ENCODE results near the gene ADGRD1.
"Not testable (repeated sequence)": the region's sequence is repeated elsewhere in the genome, so short reads cannot be mapped to it uniquely, and the experiment has no call there.

ADGRD1 gene

DNA sequence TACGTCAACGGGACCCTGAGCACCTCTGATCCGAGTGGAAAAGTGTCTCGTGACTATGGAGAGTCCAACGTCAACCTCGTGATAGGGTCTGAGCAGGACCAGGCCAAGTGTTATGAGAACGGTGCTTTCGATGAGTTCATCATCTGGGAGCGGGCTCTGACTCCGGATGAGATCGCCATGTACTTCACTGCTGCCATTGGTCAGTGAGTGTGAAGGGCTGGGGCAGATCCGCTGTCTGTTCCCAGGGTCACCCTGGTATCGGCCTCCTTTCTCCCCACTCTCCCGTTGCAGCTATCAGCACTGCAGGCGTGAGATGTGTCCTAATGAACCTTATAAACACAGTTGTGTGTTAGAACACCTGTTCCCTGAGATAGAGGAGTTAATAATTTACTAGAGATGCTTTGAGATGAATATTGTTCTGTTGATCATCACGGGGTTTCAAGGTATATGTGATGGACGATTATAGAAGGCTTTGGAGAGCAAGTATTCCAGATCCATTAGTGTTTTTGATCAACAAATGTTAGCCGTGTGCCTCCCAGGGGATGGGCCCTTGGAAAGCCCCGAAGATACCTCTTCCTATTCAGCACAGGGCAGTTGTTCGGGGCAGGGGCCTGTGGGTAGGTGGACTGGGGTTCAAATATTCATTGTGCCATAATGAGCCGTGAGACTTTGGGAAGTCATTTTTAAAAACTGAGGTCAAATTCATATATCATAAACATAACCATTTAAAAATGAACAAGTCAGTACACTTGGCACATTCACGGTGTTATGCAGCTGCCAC lies 33.6 kb downstream of the ADGRD1 start:
- DNase-seq: no peak

DNA sequence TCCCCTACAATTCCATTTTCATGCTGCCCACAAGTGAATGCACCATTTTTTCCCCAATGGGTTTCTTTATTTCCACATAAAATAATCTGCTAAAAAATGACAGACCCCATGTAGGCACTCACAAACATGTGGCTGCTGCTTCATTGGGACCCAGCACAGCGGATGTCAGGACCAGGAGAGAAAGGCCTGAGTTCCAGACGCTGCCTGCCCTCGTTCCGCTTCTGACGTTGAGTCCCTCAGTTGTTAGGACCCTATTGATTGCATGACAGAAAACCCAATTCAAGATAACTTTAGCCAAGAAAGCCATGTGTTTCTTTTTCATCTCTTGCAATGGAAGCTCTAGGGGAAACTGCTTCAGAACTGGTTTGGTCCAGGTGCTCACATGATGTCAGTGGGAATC lies 34.6 kb downstream of the ADGRD1 start:
- no peak for DNase-seq

- no peak for DNase-seq
Observed at GRCh38 chr12:130988751-130989150, 35.0 kb downstream of the ADGRD1 start.

DNA sequence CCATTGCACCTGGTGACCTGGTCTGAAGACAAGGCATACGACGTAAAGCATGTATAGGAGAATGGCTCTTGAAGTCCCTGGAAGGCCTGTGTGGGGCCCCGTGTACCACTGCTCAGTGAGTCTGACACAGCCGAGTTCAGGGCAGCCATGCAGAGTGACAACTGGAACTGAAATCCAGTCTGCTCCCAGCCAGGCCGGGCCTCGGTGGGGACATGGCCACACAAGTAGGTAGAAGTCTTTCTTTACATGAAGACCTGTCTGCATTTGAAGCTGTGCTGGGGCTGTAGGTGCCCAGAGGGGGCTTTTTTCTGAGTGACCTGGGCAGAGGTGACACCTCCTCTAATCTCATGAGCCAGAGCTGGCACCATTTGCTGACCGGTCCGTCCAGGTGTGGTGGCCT lies 35.7 kb downstream of the ADGRD1 start:
- DNase-seq: no peak

GRCh38 chr12:130990034-130990433 lies 36.3 kb downstream of the ADGRD1 start:
- DNase-seq: no peak

DNA sequence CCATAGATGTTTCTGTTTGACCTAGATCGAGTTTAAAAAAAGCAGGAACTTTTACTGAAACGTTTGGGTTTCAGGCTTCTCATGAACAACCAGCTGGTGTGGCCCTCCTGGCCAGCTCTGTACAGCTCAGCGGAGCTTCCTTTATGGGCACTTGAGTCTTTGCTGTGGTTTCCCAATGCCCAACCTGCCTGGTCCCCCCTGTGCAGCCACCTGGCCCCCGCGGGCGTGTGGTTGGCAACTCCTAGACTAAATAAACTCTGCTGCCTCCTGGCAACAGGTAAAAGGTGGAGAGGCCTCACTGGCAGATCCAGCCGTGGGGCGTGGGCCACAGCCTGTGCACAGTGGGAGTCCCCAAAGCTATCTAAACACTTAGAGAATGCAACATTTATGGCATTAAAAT lies 38.7 kb downstream of the ADGRD1 start:
- no peak for DNase-seq

- DNase-seq: no peak
Observed at GRCh38 chr12:130992979-130993538, 39.4 kb downstream of the ADGRD1 start.

DNA sequence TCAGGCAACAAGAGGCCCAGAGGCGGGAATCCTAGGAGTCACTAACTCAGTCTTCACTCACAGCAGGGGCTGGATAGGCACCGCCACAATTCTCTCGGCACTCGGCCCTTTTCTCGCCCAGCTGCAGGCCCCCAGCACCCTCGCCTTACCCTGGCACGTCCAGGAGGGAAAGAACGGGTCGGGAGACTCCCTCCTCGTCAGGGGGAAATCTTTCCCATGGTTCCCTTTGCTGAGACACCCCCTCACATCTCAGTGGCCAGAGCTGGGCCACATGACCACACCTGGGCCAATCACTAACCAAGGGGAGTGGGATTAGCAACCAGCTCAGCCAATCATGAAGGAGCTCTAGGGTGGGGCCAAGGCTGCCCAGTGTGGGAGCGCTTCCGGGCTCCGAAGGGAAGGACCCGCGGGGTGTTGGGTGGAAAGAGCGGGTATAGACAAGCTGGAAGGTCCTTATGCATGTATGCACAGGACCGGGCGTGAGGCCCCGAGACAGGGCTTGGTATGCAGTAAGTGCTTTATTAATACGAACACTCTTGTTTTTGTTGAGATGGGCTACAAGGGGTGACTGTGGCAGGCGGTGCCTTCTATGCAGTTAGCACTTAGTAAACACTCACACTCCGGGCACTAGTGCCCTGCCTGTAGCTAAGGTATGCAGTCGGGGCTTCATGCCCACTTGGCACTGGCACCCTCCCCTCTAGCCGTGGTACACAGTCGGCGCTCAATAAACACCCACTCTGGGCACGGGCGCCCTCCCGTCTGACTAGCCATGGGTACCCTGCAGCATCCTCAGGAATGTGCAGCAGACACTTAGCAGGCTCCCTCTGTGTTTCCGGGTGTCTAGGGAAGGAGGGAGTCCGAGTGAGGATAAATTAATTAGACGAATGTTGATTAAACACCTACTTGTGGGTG lies 40.3 kb downstream of the ADGRD1 start:
- no peak for DNase-seq

DNA sequence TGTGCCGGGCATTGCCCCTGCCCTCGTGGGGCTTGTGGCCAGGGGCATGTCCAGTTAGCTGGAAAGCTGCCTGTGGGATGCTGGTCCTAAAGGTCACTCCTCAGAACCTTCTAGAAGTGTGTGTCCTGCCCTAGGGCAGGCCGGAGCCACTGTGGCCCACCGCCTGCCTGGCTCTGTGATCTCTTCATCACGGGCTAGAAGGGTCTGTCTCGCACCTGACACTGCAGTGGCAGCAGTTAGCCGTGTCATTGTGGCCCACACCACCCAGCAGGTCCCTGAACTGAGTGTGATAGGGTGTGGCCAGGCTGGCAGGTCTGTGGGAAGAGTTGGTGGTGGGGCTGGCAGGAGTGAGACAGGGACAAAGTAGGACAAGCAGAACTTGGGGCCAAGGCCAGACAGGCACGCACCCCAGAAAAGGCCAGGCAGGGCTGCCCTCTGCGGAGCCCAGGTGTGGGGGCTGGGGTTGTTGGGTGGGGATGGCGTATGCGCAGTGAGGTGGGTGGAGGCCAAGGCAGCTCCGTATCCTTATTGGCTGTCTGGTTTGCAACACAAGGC lies 41.2 kb downstream of the ADGRD1 start:
- no peak for DNase-seq

- DNase-seq: not testable (repeated sequence)
Observed at GRCh38 chr12:130995386-130995969, 41.8 kb downstream of the ADGRD1 start.

- DNase-seq: no peak
Observed at GRCh38 chr12:130998136-130998535, 44.4 kb downstream of the ADGRD1 start.

DNA sequence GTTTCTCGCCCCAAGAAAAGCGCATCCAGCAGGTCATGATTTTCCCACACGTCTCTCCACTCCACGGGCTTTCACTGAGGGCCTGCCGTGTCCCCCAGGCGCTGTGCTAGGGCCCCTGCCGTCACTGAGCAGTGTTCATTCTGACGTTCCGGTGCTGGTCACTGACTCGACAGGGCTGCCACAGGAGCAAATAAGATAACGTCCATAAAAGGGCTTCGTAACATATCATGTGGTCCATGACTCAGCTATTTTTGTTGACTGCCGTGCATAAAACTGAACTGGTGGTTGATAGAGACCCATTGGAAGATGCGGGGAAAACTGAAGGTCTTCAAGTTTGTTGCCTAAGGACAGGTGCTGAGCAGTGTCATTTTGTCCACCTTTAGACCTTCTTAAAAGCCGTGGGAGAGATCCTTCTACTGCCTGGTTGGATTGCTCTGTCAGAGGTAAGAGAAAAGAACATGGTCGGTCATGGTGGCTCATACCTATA lies 46.3 kb downstream of the ADGRD1 start:
- no peak for DNase-seq

GRCh38 chr12:131001493-131001892 lies 47.8 kb downstream of the ADGRD1 start:
- DNase-seq: no peak

GRCh38 chr12:131002216-131002631 lies 48.5 kb downstream of the ADGRD1 start:
- DNase-seq: no peak

DNA sequence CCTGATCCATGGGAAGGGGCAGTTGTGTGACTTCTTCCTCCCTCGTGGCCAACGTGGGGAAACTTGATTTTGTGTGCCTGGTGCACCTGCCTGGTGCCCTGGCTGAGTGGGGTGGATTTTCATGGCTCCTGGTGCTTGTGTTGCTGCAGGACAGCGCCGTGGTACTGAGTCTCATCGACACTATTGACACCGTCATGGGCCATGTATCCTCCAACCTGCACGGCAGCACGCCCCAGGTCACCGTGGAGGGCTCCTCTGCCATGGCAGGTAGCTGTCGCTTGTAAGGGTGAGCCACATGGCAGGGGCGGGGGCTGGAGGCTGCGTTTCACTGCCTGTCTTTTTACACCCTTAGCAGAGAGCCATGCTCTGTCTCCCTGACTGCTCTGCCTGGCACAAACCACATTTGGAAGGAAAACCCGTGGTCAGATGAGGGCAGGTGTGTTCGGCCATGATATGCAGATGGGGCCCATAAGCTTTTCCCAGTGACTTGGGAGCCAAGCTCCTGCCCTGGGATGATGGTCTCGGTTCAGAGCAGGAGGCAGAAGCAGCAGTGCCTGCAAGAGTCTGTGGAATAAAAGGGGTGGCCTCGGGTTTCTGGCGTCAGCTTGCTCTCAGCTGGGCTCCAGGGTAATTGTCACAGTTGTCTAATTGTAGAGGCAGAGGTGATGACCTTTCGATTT lies 49.5 kb downstream of the ADGRD1 start:
- no peak for DNase-seq

GRCh38 chr12:131003716-131004045 lies 50.0 kb downstream of the ADGRD1 start:
- DNase-seq: no peak

- DNase-seq: no peak
Observed at GRCh38 chr12:131004166-131004565, 50.5 kb downstream of the ADGRD1 start.

DNA sequence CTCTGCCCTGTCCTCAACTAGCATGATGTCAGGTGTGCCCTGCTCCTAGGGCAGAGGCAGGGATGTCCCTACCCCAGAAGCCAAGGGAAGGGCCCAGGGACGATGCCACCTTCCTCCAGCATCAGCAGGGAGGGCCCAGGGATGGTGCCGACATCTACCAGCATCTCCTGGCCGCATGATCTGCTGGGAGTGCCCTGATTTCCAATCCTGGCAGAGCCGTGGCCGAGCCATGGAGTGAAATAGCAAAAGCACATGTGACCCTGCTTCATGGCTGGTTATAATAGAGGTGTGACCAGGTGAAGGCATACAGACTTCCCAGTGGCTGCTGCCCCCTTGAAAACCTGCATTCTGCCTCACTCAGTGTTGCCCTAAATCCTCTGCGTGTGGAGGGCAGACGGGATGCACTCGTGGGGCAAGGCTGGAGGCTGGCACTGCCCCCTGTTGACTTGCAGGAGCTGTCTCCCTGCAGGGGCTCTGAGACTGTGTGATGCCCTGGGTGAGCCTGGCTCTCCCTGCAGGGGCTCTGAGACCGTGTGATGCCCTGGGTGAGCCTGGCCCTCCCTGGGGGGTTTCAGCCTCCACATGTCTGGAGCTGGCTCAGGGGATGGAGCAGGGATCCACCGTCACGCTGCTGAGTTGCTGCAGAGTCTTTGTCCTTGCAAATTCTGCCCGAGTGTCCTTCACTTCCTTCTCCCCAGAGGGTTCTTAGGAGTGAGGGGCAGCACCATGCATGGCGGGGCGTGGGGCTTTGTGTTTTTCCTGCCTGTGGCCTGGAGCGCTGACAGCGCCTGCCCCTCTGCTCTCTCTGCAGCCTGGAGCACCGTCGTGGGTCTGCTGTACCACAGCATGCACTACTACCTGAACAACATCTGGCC lies 51.7 kb downstream of the ADGRD1 start:
- DNase-seq: no peak

DNA sequence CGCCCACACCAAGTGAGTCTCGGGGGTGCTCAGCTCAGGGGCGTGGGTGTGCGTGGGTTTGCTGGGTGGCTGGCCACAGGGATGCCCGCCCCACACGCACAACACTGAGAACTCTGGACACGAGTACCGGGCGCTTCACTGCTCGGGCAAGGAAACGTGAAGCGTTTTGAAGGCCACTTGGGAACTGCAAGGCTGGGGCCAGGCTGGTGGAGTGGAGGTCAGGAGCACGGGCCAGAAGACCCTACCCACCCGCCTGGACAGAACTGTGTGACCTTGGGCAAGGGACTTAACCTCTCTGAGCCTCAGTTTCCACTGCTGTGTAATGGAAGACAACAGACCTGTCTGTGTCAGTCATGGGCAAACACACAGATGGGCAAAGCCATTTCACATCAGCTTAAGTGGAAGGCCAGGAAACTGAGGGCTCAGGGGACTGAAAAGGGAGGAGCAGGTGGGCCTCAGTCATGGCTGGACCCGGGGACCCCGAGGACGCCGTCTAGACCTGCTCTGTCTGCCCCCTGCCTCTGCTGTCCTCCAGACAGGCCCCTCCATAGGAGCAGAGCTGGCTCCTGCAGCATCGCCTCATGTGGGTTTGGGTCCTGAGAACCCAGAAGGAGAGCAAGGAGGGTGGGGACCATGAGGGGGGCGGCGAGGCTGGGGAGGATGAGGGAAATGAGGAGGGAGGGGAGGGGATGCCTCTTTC lies 52.5 kb downstream of the ADGRD1 start:
- no peak for DNase-seq

DNA sequence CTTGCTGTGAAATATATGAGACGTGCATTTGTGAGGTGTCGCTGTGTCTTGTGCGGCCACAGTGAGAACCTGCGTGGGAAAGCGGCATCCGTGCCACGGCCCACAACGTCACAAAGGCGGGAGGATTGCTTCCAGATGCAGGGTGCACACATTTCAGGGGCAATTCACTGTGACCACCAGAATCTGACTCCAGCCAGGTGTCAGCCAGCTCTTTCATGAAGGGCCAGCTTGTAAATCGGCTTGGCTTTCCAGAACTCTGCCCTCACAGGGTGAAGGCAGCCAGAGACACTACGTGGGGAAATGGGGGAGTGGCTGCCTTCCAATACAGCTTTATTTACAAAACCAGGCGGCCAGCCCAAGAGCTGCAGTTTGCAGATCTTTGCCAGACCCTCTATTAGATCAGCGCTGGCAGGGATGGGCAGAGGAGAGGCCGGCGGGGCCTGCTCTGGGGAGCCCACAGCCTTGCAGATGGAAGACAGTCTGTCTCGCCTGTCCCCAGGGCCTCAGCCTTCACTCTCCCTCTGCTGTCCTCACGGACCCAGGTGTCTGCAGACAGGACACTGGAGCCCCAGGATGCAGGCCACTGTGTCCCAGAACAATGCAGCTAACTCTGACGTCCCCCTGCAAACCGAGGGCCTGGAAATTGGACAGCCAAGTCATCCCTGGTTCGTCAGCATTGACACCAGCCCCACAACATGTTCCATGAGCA lies 53.5 kb downstream of the ADGRD1 start:
- DNase-seq: no peak
